GM18867 (cell line): ENCODE measurements around the gene SLC29A4.
"Not testable (repeated sequence)": the region's sequence is repeated elsewhere in the genome, so short reads cannot be mapped to it uniquely, and the experiment has no call there.

ENCODE experiments used
- ATAC-seq: cut with Tn5 transposase; IDR thresholded peaks from one replicate; pipeline ENCODE4 v1.9.1; 2021; ENCODE audit warnings: mild to moderate bottlenecking, moderate library complexity; ENCODE audit not compliant: unreplicated experiment

SLC29A4 gene

DNA sequence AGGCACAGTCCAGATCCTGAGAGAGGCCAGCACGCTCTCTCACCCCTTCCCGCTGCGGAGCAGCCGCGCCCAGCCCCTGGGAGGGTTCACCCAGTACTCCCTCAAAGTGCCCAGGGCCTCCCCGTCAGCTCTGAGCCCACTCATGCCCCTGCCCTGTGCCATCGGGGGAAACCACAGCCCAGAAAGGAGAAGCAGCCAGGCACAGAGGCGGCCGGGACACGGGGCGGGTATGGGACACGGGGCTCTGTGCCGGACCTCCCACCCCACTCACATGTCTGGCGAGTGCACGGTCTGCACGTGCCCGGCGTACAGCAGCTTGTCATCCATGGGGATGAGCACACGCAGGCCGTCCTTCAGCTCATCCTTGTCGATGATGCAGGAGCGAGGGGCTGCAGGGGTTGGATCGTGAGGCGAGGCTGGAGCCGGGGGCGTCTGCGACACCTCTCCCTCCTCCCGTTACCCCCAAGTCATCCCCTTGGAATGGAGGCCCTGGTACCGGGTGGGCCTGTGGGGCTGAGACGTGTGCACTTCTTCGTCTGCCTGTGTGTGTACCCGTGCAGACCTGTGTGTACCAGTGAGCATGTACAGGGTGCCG, 38.2 kb downstream of the SLC29A4 start:
- no peak for ATAC-seq

DNA sequence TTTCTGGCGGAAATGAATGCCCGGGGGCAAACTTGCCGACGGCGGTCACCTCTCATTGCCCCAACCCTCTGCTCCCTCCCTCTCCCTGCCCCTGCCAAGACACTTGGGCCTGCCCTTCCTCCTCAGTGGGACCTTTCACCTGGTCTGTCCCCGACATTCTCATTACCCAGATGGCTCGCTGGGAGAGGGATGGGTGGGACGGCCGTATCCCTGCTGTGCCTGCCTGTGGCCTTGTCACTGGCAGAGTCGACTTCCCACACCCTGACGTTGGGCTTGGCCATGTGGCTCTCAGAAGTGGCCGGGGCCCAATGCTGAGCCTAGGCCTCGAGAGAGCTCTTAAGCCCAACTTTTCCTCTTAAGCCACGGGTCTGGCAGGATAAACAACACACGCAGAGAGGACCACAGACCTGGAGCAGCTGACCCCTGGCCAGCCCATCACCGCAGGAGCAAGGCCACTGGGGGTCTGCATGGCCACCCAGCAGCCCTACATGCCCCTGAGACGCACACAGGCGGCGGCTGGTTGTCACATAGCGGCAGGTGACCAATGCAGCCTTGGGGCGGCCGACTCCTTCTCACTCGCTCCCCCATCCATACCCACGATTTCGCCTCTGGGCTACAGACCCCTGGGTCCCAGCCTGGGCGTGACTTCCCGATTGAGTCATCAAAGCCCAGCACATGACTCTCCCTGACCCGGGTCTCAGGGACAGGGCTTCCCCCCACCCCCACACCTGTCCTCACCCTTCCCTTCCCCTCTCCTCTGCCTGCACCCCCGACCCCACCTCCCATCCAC, 40.1 kb downstream of the SLC29A4 start:
- no peak for ATAC-seq

DNA sequence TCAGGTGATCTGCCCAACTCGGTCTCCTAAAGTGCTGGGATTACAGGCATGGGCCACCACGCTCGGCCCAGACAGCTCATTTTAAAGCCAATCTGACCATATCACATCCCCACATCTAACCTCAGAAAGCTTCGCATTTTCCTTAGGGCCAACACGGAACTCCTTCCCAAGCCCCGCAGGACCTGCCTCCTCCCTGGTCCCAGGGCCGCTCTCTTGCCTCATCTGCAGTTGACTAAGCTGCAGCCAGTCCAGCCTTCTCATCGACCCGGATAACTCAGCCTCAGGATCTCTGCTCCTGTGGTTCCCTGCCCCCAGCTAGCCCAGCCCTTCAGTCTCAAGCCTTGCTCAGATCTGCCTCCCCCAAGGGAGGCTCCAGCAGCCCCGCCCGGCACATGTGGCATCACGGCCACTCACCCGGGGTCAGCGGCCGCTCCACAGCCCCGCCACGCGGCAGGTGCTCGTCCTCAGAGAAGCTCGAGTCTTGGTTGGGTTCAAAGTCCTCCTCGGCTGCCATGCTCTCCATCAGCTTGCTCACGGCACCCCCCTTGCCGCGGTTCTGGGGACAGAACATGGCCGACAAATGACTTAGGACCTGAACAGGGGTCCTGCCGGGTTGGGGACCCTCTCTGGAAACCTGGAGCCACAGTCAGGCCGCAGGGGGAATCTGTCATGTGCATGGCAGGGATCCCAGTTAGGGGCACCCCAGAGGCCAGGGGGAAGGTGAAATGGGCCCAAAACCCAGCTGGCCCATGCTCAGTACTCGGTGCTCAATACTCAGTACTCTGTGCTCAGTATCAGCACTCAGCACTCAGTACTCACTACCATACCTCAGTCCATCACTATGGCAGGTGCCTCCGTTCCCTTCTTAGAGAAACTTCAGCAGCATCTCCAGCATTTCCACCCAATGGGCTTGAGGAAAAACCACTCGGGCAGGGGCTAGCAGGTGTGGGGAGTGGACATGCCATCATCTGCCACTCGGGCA, 41.3 kb downstream of the SLC29A4 start:
- not testable (repeated sequence) for ATAC-seq

DNA sequence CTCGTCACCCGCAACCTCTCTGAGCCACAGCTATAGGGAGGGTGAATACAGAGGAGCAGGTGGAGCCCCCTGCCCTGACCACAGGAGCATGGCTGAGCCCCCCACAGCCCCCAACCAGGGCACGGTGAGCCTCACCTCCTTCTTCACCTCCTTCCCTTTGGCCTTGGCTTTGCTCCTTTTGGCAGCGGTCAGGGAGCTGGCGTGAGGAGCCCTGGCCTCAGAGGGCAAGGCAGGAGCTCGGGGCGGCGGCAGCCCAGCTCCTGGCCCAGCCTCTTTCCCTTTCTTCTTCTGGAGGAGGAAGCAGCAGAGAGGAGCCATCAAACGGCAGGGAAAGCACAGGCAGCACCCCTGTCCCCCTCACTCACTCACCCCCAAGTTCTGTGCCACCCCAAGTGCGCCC, 42.2 kb downstream of the SLC29A4 start:
- ATAC-seq, result no peak

- ATAC-seq, result no peak
Measured at GRCh38 chr7:5330288-5330687, 47.5 kb downstream of the SLC29A4 start.

GRCh38 chr7:5332579-5332978, 49.8 kb downstream of the SLC29A4 start:
- no peak for ATAC-seq

DNA sequence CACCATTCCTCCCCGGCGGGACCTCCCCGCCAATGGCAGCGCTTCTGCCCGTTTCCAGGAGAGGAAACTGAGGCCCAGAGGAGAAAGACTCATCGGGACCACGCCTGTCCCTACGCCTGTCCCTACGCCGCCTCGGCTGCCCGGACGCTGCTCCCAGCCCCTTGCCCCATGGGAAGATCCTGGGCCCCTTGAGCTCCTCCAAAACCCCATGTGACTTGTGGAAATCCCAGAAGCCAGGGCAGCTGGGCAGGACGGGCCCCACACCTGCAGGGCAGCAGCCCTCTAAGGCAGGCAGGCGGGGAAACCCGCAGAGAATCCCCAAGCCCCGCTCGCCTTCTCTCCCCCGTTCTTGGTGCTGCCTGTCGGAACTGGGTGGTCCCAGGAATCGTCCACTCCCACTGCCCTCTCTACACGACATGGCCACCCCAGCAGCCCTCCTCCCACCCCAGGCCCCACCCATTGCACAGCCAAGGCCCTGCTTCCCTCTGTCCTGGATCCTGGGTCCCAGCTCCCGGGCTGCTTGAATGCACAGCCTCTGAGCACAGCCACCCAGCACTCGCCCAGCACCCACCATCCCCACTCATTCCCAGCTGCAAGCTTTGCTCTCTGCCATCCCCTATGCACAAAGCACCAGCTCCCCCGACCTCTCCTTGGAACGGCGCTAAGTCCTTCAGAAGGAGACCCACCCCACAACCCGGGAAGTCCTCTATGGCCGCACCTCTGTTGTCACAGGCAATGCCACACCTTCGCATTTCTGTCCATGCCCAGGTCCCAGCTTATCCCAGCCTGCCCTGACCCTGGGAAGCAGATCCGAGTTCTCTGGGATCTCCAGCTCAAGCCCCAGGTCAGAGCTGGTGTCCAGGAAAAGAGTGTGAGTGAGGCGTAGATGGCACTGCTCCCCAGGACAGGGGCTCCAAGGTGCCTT, 50.6 kb downstream of the SLC29A4 start:
- no peak for ATAC-seq

DNA sequence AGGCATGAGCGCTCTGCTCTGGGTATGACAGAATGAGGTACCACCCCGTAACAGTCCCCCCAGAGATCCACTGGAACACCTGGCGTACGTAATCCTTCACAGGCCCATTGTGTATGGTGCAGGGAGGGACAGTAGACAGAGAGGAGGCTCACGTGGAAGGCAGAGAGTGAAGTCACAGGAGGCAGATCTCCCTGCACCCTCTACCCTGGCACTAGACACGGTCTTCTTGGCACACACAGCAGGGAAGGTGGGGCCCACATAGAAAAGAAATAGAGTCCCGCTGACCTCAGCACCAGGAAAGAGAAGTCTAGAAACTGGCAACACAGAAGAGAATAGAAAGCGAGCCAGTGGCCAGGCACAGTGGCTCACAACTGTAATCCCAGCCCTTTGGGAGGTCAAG, 51.9 kb downstream of the SLC29A4 start:
- ATAC-seq, result no peak

GRCh38 chr7:5337047-5337446, 54.3 kb downstream of the SLC29A4 start:
- no peak for ATAC-seq

DNA sequence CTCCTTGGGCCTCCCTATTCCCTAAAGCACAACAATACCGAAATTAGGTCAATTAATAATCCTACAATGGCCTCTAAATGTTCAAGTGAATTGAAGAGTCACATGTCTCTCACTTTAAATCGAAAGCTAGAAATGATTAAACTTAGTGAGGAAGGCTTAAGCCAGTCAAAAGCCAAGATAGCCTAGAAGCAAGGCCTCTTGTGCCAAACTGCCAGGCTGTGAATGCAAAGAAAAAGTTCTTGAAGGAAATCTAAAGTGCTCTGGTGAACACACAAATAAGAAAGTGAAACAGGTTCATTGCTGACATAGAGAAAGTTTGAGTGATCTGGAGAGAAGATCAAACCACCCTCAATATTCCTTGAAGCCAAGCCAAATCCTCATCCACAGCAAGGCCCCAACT, 57.2 kb downstream of the SLC29A4 start:
- ATAC-seq, result no peak

- ATAC-seq, result no peak
Measured at GRCh38 chr7:5342631-5343030, 59.9 kb downstream of the SLC29A4 start.

- no peak for ATAC-seq
Measured at GRCh38 chr7:5343884-5344283, 61.1 kb downstream of the SLC29A4 start.

- no peak for ATAC-seq
Measured at GRCh38 chr7:5344342-5344741, 61.6 kb downstream of the SLC29A4 start.

GRCh38 chr7:5345171-5345570, 62.4 kb downstream of the SLC29A4 start:
- no peak for ATAC-seq

DNA sequence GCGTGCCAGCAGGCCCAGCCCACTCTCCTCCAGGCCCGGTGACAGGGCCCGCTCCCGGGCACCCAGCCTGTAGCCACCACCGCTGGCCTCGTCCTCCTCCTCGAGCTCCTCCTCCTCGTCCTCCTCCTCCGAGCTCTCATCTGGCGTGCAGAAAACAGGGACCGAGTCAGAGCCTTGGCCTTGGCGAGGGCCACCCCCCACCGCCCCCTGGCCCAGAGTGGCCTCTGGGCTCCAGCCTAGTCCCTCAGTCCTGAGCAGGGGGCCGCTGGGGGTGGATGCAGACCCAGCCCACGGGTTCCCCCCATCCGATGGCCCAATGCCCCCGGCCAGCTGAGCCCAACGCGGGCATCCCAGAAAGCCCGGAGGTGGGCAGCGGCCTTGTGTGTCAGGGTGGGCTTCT, 62.9 kb downstream of the SLC29A4 start:
- ATAC-seq, result no peak

- ATAC-seq, result no peak
Measured at GRCh38 chr7:5348134-5349004, 65.6 kb downstream of the SLC29A4 start.

DNA sequence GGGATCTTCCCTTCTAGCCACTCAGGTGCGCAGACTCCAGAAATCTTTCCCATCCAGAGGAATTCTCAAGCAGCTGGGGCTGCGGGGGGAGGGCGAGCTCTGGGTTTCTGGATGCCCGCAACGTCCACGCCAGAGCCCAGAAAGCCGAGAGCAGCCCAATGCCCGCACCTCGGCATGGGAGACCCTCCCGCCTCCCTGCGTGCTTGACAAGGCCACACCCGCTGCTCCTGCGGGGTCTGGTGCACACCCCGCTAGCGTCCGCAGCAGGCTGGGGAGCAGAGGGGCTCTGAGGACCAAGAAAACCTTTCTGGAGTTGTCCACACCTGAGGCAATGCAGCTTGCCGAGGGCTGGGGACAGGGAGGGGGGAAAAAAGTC, 66.2 kb downstream of the SLC29A4 start:
- no peak for ATAC-seq

- ATAC-seq, result no peak
Measured at GRCh38 chr7:5349437-5350173, 66.9 kb downstream of the SLC29A4 start.

- no peak for ATAC-seq
Measured at GRCh38 chr7:5350174-5350463, 67.4 kb downstream of the SLC29A4 start.
